DMS114 treated with DMSO at 0.1 percent for 48 hours (cell line): Measurements from ENCODE around the gene IFITM2.
A peak's percentile ranks its signal among the peaks of the same experiment; 100 is the strongest.
"Not testable (repeated sequence)": the region's sequence is repeated elsewhere in the genome, so short reads cannot be mapped to it uniquely, and the experiment has no call there.

Source experiments
- DNase-seq: peaks from one replicate; lab custom pipeline; 2025; ENCODE audit not compliant: unreplicated experiment; lab: John Stamatoyannopoulos, UW

The IFITM2 gene

GRCh38 chr11:339963-340362 lies 32.3 kb downstream of the IFITM2 start:
- DNase-seq = no peak

- no peak for DNase-seq
These were observed 33.2 kb downstream of the IFITM2 start for GRCh38 chr11:340539-341512.

GRCh38 chr11:342328-342727 lies 34.7 kb downstream of the IFITM2 start:
- DNase-seq = no peak

- no peak for DNase-seq
These were observed 37.4 kb downstream of the IFITM2 start for GRCh38 chr11:344836-345578.

GRCh38 chr11:346529-346928 lies 38.9 kb downstream of the IFITM2 start:
- DNase-seq = no peak

- not testable (repeated sequence) for DNase-seq
These were observed 41.8 kb downstream of the IFITM2 start for GRCh38 chr11:349270-349954.

GRCh38 chr11:350033-350722 lies 42.6 kb downstream of the IFITM2 start:
- not testable (repeated sequence) for DNase-seq

- no peak for DNase-seq
These were observed 43.2 kb downstream of the IFITM2 start for GRCh38 chr11:350723-351255.

GRCh38 chr11:351411-351810 lies 43.8 kb downstream of the IFITM2 start:
- DNase-seq = no peak

- no peak for DNase-seq
These were observed 44.9 kb downstream of the IFITM2 start for GRCh38 chr11:352456-353031.

- DNase-seq = no peak
These were observed 45.7 kb downstream of the IFITM2 start for GRCh38 chr11:353179-353873.

GRCh38 chr11:355581-356458 lies 48.2 kb downstream of the IFITM2 start:
- peak; percentile 21 for DNase-seq

- DNase-seq = no peak
These were observed 49.0 kb downstream of the IFITM2 start for GRCh38 chr11:356610-357009.

- DNase-seq = no peak
These were observed 50.0 kb downstream of the IFITM2 start for GRCh38 chr11:357582-357981.

GRCh38 chr11:358129-358800 lies 50.6 kb downstream of the IFITM2 start:
- no peak for DNase-seq
